RWPE2 (cell line): Measurements from ENCODE around the gene SPARCL1.
"Not testable (repeated sequence)": the region's sequence is repeated elsewhere in the genome, so short reads cannot be mapped to it uniquely, and the experiment has no call there.

ENCODE experiments used
- ATAC-seq: fragments of 200-7000 bp; cut with Tn5 transposase; 3 replicates; pipeline ENCODE4 v1.9.1; 2021; ENCODE audit warnings: low read depth
- DNase-seq: peaks from one replicate; pipeline ENCODE4 v3.0.0-alpha.2; 2020; ENCODE audit warnings: low spot score
- H3K27ac ChIP-seq: fragments of 450-650 bp; 2 replicates; pipeline ENCODE4 v1.5.1; 2017; ENCODE audit warnings: mild to moderate bottlenecking; ENCODE audit not compliant: poor library complexity, severe bottlenecking
- H3K27me3 ChIP-seq: fragments of 250-450 bp; sonication (Bioruptor Pico); 2 replicates; pipeline ENCODE4 v1.5.1; 2021; ENCODE audit warnings: mild to moderate bottlenecking, moderate library complexity; ENCODE audit not compliant: insufficient read depth, poor library complexity, severe bottlenecking
- H3K36me3 ChIP-seq: fragments of 250-450 bp; sonication (Bioruptor Pico); 2 replicates; pipeline ENCODE4 v1.5.1; 2020; ENCODE audit warnings: low read depth, mild to moderate bottlenecking, moderate library complexity
- H3K4me1 ChIP-seq: fragments of 250-450 bp; sonication (Bioruptor Pico); 2 replicates; pipeline ENCODE4 v1.5.1; 2021; ENCODE audit warnings: mild to moderate bottlenecking, moderate library complexity; ENCODE audit not compliant: insufficient read depth, poor library complexity, severe bottlenecking
- H3K4me3 ChIP-seq: fragments of 250-450 bp; sonication (Bioruptor Pico); 2 replicates; pipeline ENCODE4 v1.5.1; 2021; ENCODE audit warnings: mild to moderate bottlenecking, moderate library complexity; ENCODE audit not compliant: severe bottlenecking
- H3K9me3 ChIP-seq: fragments of 250-450 bp; sonication (Bioruptor Pico); 2 replicates; pipeline ENCODE4 v1.5.1; 2021; ENCODE audit warnings: mild to moderate bottlenecking, moderate library complexity; ENCODE audit not compliant: severe bottlenecking
- CTCF ChIP-seq: fragments of 450-650 bp; IDR thresholded peaks from one replicate; pipeline ENCODE4 v1.5.1; 2017; ENCODE audit warnings: mild to moderate bottlenecking, moderate library complexity; ENCODE audit not compliant: poor library complexity, severe bottlenecking

SPARCL1 gene

DNA sequence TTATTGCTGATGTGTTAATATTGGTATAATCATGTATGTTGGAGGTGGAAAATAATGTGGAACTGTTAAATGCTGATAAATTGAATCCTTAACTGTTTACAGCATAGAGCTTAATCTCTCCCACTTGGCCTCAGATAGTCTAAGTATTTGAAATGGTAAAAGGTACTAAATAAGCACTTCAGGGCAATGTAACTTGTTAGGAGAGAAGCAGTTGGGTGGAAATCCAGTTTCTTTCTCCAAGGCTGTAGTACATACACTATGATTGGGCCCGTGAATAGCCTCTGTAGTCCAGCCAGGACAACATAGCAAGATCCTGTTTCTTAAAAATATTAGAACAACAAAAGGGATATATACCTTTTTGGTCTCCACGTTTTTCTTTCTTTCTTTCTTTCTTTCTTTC is 67.1 kb downstream of the SPARCL1 start:
- Histone ChIP-seq H3K27me3 (no peaks in the 10 kb centered on the region), H3K36me3 (peaks cover 13% of the 10 kb centered on the region), H3K9me3 (no peaks in the 10 kb centered on the region), H3K4me3 (no peak overlapping the region), H3K4me1 (no peaks in the 10 kb centered on the region), H3K27ac (no peak overlapping the region)
- ATAC-seq (no peak), DNase-seq (no peak)
- no peak for TF ChIP-seq CTCF

DNA sequence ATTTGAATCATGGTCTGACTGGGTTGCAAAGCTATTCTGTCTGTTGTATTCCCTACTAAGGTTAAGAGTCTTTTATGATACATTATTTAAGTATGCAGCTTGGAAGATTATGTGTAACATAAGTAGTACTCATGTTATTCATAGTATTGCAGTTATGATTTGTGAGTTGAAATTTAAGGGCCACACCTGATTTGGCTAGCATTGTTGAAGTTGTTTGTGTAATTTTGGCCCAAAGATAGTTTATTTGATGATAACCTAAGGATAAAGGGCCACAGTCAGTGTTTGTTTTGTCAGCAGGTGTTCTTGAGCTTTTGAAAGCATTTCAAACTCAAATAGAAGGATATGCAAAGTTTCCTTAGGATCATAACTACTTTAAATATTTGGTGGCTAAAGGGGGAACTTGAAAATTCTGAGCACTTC is 67.9 kb downstream of the SPARCL1 start:
- no peak for DNase-seq
- Histone ChIP-seq H3K27me3 (no peaks in the 10 kb centered on the region), H3K27ac (no peak overlapping the region), H3K36me3 (peaks cover 13% of the 10 kb centered on the region), H3K4me3 (no peak overlapping the region), H3K9me3 (no peaks in the 10 kb centered on the region), H3K4me1 (no peaks in the 10 kb centered on the region)
- ATAC-seq = peak; percentile 96
- no peak for TF ChIP-seq CTCF

GRCh38 chr4:87458913-87459312 is 70.3 kb downstream of the SPARCL1 start:
- peaks cover 26% of the 10 kb centered on the region for H3K36me3 ChIP-seq
- H3K27me3 ChIP-seq = no peaks in the 10 kb centered on the region
- H3K4me3 ChIP-seq = no peak overlapping the region
- H3K4me1 ChIP-seq = no peaks in the 10 kb centered on the region
- no peaks in the 10 kb centered on the region for H3K9me3 ChIP-seq
- TF ChIP-seq CTCF = no peak
- DNase-seq (no peak), ATAC-seq (no peak)
- H3K27ac ChIP-seq = no peak overlapping the region

DNA sequence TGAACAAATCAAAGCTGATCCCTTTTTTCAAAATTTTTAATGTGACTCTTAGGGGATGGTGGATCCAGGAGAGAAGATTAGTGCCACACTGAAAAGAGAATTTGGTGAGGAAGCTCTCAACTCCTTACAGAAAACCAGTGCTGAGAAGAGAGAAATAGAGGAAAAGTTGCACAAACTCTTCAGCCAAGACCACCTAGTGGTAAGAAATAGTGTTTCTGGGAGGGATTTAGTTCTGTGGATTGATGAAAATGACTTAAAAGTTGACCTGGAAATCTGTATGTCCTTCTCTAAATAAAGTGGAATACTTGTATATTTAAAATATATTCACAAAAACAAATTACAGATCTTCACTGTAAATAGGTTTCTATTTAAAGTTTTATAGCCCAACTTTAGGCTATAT is 77.6 kb downstream of the SPARCL1 start:
- no peaks in the 10 kb centered on the region for H3K4me1 ChIP-seq
- no peaks in the 10 kb centered on the region for H3K27me3 ChIP-seq
- no peaks in the 10 kb centered on the region for H3K9me3 ChIP-seq
- no peak overlapping the region for H3K27ac ChIP-seq
- DNase-seq = no peak
- ATAC-seq = no peak
- peaks cover 47% of the 10 kb centered on the region for H3K36me3 ChIP-seq
- TF ChIP-seq CTCF = no peak
- no peak overlapping the region for H3K4me3 ChIP-seq

GRCh38 chr4:87446375-87446774 is 82.8 kb downstream of the SPARCL1 start:
- H3K9me3 ChIP-seq, H3K27me3 ChIP-seq, DNase-seq, H3K4me3 ChIP-seq, H3K4me1 ChIP-seq, ATAC-seq, H3K27ac ChIP-seq: not testable (repeated sequence)
- peaks cover 58% of the 10 kb centered on the region for H3K36me3 ChIP-seq
